DOHH2 (cell line): Measurements from ENCODE around the gene FZD1.

Source experiments
- H3F3A ChIP-seq: fragments of 200-600 bp; sonication (generic), shearing (Covaris generic); 2 replicates; pipeline ENCODE4 v1.6.0; 2016; ENCODE audit warnings: antibody characterized with exemption, mild to moderate bottlenecking; ENCODE audit not compliant: control insufficient read depth, insufficient read depth
- H3K27ac ChIP-seq: fragments of 200-600 bp; sonication (generic); 2 replicates; pipeline ENCODE4 v1.5.1; 2014; ENCODE audit warnings: low read depth, mild to moderate bottlenecking, low read length, moderate library complexity
- H3K27me3 ChIP-seq: fragments of 200-600 bp; sonication (generic); 2 replicates; pipeline ENCODE4 v1.6.1; 2014; ENCODE audit warnings: mild to moderate bottlenecking, low read length, mixed read lengths; ENCODE audit not compliant: control insufficient read depth
- H3K36me3 ChIP-seq: fragments of 200-600 bp; sonication (generic); 2 replicates; pipeline ENCODE4 v1.6.1; 2014; ENCODE audit warnings: mild to moderate bottlenecking, low read length, moderate library complexity, mixed read lengths; ENCODE audit not compliant: control insufficient read depth
- H3K4me1 ChIP-seq: fragments of 200-600 bp; sonication (generic); 2 replicates; pipeline ENCODE4 v1.6.1; 2014; ENCODE audit warnings: mild to moderate bottlenecking, low read length, mixed read lengths; ENCODE audit not compliant: control insufficient read depth
- H3K4me2 ChIP-seq: fragments of 200-600 bp; sonication (generic); 2 replicates; pipeline ENCODE4 v1.6.0; 2014; ENCODE audit warnings: mild to moderate bottlenecking, low read length, moderate library complexity
- H3K4me3 ChIP-seq: fragments of 200-600 bp; sonication (generic); 2 replicates; pipeline ENCODE4 v1.5.1; 2014; ENCODE audit warnings: mild to moderate bottlenecking, low read length, mixed read lengths
- H3K79me2 ChIP-seq: fragments of 200-600 bp; sonication (generic); 2 replicates; pipeline ENCODE4 v1.6.1; 2014; ENCODE audit warnings: mild to moderate bottlenecking, low read length, mixed read lengths; ENCODE audit not compliant: control insufficient read depth
- H3K9me2 ChIP-seq: fragments of 200-600 bp; sonication (generic); replicated peaks from 2 replicates; pipeline ENCODE4 v1.6.1; 2014; ENCODE audit warnings: mild to moderate bottlenecking, low read length, mixed read lengths; ENCODE audit not compliant: control insufficient read depth
- H3K9me3 ChIP-seq: fragments of 200-600 bp; sonication (generic); 2 replicates; pipeline ENCODE4 v1.6.1; 2014; ENCODE audit warnings: antibody characterized with exemption, low read length, mixed read lengths; ENCODE audit not compliant: control insufficient read depth, insufficient read depth
- H4K20me1 ChIP-seq: fragments of 200-600 bp; sonication (generic); 2 replicates; pipeline ENCODE4 v1.6.0; 2014; ENCODE audit warnings: low read depth, mild to moderate bottlenecking, antibody characterized with exemption, low read length, moderate library complexity; ENCODE audit not compliant: control insufficient read depth, insufficient read depth
- CTCF ChIP-seq: fragments of 200-600 bp; sonication (generic); IDR thresholded peaks from one replicate; pipeline ENCODE4 v1.5.1; 2014; ENCODE audit warnings: antibody characterized with exemption, mild to moderate bottlenecking, low read depth, low read length; ENCODE audit not compliant: poor library complexity, severe bottlenecking
- EZH2phosphoT487 ChIP-seq: fragments of 200-600 bp; sonication (generic); IDR thresholded peaks from 2 replicates; pipeline ENCODE4 v1.6.1; 2017; ENCODE audit warnings: borderline replicate concordance, mild to moderate bottlenecking, antibody characterized with exemption, low read length, moderate library complexity, mixed read lengths

FZD1 gene

DNA sequence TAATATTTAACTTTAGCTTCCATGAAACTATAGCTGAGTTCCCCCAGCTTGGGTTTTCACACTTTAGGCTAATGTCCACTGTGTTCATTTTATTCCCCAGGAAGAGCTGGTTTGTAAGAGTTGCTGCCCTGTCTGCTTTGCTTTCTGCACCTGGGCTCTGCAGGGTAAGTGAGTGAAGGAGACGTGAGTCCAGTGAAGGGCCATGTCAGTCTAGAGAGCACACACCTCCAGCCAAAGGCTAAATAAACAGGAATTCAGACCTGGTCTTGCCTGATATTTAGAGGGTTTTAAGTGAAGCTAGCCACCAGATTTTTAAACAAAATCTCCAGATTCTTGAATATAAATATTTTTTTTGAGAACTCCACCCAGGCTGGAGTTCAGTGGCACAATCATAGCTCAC is 24.5 kb upstream of the FZD1 start:
- H4K20me1 ChIP-seq, result no peaks in the 10 kb centered on the region
- H3K4me1 ChIP-seq, result no peaks in the 10 kb centered on the region
- H3K27me3 ChIP-seq, result peaks cover 7% of the 10 kb centered on the region; the same call in 1 of the 2 replicates
- H3K4me2 ChIP-seq, result no peak overlapping the region
- H3K4me3 ChIP-seq, result no peak overlapping the region
- no peaks in the 10 kb centered on the region for H3K9me2 ChIP-seq
- H3K79me2 ChIP-seq, result no peaks in the 10 kb centered on the region
- no peaks in the 10 kb centered on the region for H3K36me3 ChIP-seq
- no peak overlapping the region for H3K27ac ChIP-seq
- no peaks in the 10 kb centered on the region for H3F3A ChIP-seq
- H3K9me3 ChIP-seq, result no peaks in the 10 kb centered on the region
- TF ChIP-seq CTCF, result no peak
- no peak for TF ChIP-seq EZH2phosphoT487

- no peak overlapping the region for H3K4me3 ChIP-seq
- no peak overlapping the region for H3K4me2 ChIP-seq
- H3K36me3 ChIP-seq, result no peaks in the 10 kb centered on the region
- no peaks in the 10 kb centered on the region for H3K9me3 ChIP-seq
- no peaks in the 10 kb centered on the region for H3K9me2 ChIP-seq
- H3K27me3 ChIP-seq, result peaks cover 7% of the 10 kb centered on the region; the same call in 1 of the 2 replicates
- no peaks in the 10 kb centered on the region for H4K20me1 ChIP-seq
- TF ChIP-seq CTCF (no peak), EZH2phosphoT487 (no peak)
- no peaks in the 10 kb centered on the region for H3F3A ChIP-seq
- H3K79me2 ChIP-seq, result no peaks in the 10 kb centered on the region
- H3K27ac ChIP-seq, result no peak overlapping the region
- H3K4me1 ChIP-seq, result no peaks in the 10 kb centered on the region
Observed at GRCh38 chr7:91240376-91240941, 23.8 kb upstream of the FZD1 start.

GRCh38 chr7:91242097-91242844 is 22.0 kb upstream of the FZD1 start:
- Histone ChIP-seq H3K27me3 (peaks cover 7% of the 10 kb centered on the region; the same call in 1 of the 2 replicates), H3K27ac (no peak overlapping the region), H3F3A (no peaks in the 10 kb centered on the region), H3K36me3 (no peaks in the 10 kb centered on the region), H3K9me3 (no peaks in the 10 kb centered on the region), H3K4me2 (no peak overlapping the region), H3K4me3 (no peak overlapping the region), H3K4me1 (no peaks in the 10 kb centered on the region), H3K9me2 (no peaks in the 10 kb centered on the region), H4K20me1 (no peaks in the 10 kb centered on the region), H3K79me2 (no peaks in the 10 kb centered on the region)
- TF ChIP-seq CTCF, result no peak
- no peak for TF ChIP-seq EZH2phosphoT487
